Right hindlimb (tissue), 1 donor: ENCODE results near the gene ZDHHC23.

Experiments used
- DNase-seq: peaks from one replicate; pipeline ENCODE4 v3.0.0-alpha.2; 2018

ZDHHC23 gene

DNA sequence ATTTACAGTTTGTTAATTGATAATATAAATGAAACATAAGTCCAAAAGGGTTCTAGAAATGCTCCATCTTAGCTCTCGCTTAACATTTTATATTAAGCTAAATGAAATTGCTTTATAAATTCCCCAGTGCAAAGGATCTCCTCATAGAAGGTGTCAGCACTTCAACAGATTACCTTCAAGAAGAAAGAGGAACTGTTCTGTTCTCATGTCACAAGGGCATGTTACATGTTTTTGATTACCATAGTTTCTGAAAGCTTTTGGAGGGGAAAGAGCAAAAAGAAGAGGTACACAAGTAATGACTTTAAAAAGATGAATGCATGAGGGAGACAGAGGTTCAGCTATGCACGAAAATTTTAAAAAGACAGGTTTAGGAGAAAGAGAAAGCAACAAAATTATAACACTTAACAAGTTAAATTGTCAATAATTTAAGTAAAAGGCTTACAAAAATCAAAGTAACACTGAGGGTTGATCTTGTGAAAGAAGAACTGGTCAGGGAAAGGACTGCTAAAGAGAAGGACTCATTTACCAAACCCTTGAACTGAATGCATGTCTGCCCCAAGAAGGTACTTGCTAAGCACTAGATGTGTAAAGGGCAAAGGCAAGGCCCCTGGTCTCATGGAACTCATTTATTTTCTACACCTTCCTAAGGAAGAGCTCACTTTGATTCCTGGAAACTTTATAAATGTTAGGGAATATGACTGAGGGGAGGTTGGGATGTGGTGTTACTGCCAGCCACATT, 63.4 kb downstream of the ZDHHC23 start:
- DNase-seq: no peak
